B cell (primary cell): Measurements from ENCODE around the gene NMNAT2. TPM values are rescaled to one million over a fixed set of nuclear protein-coding genes. Genes with fewer than 3 reads are reported as not detected.
"Not testable (repeated sequence)": the region's sequence is repeated elsewhere in the genome, so short reads cannot be mapped to it uniquely, and the experiment has no call there.

Experiments used
- ATAC-seq: fragments of 200-7000 bp; cut with Tn5 transposase; one replicate; pipeline ENCODE4 v1.10.0; 2021; ENCODE audit warnings: low read depth, mild to moderate bottlenecking, moderate number of reproducible peaks, moderate library complexity
- CTCF ChIA-PET: fragments of 350-600 bp; sonication (Branson Sonifier 250); formaldehyde crosslinking; loops from one replicate; lab custom pipeline; 2021; ENCODE audit warnings: antibody characterized with exemption, inconsistent platforms; lab: Charles Lee
- POLR2A ChIA-PET: fragments of 350-600 bp; sonication (Branson Sonifier 250); formaldehyde crosslinking; loops from one replicate; lab custom pipeline; 2021; ENCODE audit warnings: antibody characterized with exemption; lab: Charles Lee
- DNase-seq: peaks from one replicate; pipeline ENCODE4 v3.0.0; 2013
- H2AFZ ChIP-seq: 2 replicates; pipeline ENCODE4 v1.6.1; 2012; ENCODE audit warnings: mild to moderate bottlenecking, low read depth, low read length; ENCODE audit not compliant: insufficient read depth, poor library complexity, severe bottlenecking
- H3K27ac ChIP-seq, 2 donors: 1 replicate in 1 of 2; 2 replicates in 1 of 2; pipeline ENCODE4 v1.5.1; 2012 to 2013; ENCODE audit warnings: low read length in 2 of 2, mild to moderate bottlenecking in 2 of 2, moderate library complexity in 1 of 2
- H3K27me3 ChIP-seq, 4 experiments: fragments of 200-600 bp in 1 of 4; sonication (generic) in 1 of 4; replicated peaks in 1 of 4; 1 replicate in 2 of 4; 2 replicates in 2 of 4; pipeline versions ENCODE4 v1.6.1 to v1.7.0; 2013 to 2016; ENCODE audit warnings: low read length in 3 of 4, mild to moderate bottlenecking in 2 of 4, mixed read lengths in 1 of 4, moderate library complexity in 1 of 4; ENCODE audit not compliant: insufficient read depth in 4 of 4, control insufficient read depth in 3 of 4; ENCODE audit errors: control extremely low read depth in 1 of 4
- H3K36me3 ChIP-seq, 2 experiments: replicated peaks in 1 of 2; 1 replicate in 1 of 2; 2 replicates in 1 of 2; pipeline versions ENCODE4 v1.6.1 to v1.7.1; 2013; ENCODE audit warnings: low read length in 1 of 2; ENCODE audit not compliant: insufficient read depth in 2 of 2, control insufficient read depth in 1 of 2; ENCODE audit errors: control extremely low read depth in 1 of 2, extremely low read depth in 1 of 2
- H3K4me1 ChIP-seq, 2 donors: fragments of 200-600 bp in 1 of 2; sonication (generic) in 1 of 2; 1 replicate in 1 of 2; 2 replicates in 1 of 2; pipeline versions ENCODE4 v1.5.1 to v1.6.1; 2013 to 2017; ENCODE audit warnings: low read length in 2 of 2; ENCODE audit not compliant: control insufficient read depth in 2 of 2, insufficient read depth in 2 of 2
- H3K4me2 ChIP-seq: replicated peaks from 2 replicates; pipeline ENCODE3; 2012; ENCODE audit warnings: mild to moderate bottlenecking, low read depth, low read length; ENCODE audit not compliant: poor library complexity, severe bottlenecking
- H3K4me3 ChIP-seq, 5 experiments: fragments of 200-600 bp in 1 of 5; sonication (generic) in 1 of 5; 1 replicate in 3 of 5; 2 replicates in 2 of 5; pipeline versions ENCODE4 v1.5.1 to v1.7.0; 2011 to 2016; ENCODE audit warnings: low read length in 4 of 5, mild to moderate bottlenecking in 4 of 5, low read depth in 2 of 5, control low read depth in 1 of 5, moderate library complexity in 1 of 5; ENCODE audit not compliant: insufficient read depth in 1 of 5; ENCODE audit errors: control extremely low read depth in 1 of 5, extremely low read depth in 1 of 5
- H3K79me2 ChIP-seq: fragments of 200-600 bp; sonication (generic); one replicate; pipeline ENCODE4 v1.6.0; 2016; ENCODE audit warnings: low read length; ENCODE audit not compliant: control insufficient read depth, insufficient read depth
- H3K9ac ChIP-seq: fragments of 200-600 bp; sonication (generic); 2 replicates; pipeline ENCODE4 v1.6.1; 2017; ENCODE audit warnings: mild to moderate bottlenecking, low read length, moderate library complexity
- H3K9me3 ChIP-seq, 3 donors: one replicate each; pipeline versions ENCODE4 v1.6.1 to v1.7.1; 2013; ENCODE audit warnings: low read length in 2 of 3; ENCODE audit not compliant: control insufficient read depth in 2 of 3, insufficient read depth in 1 of 3; ENCODE audit errors: control extremely low read depth in 1 of 3
- H4K20me1 ChIP-seq: 2 replicates; pipeline ENCODE4 v1.6.0; 2012; ENCODE audit warnings: mild to moderate bottlenecking, low read length; ENCODE audit not compliant: insufficient read depth, control insufficient read depth, poor library complexity, severe bottlenecking
- H3K27ac Mint-ChIP-seq: one replicate; pipeline ENCODE4 v1.8.0; 2021; ENCODE audit warnings: mixed read lengths
- H3K27me3 Mint-ChIP-seq: one replicate; pipeline ENCODE4 v1.8.0; 2021; ENCODE audit warnings: mixed read lengths
- H3K4me1 Mint-ChIP-seq: one replicate; pipeline ENCODE4 v1.8.0; 2021; ENCODE audit warnings: mixed read lengths
- H3K4me3 Mint-ChIP-seq: one replicate; pipeline ENCODE4 v1.8.0; 2021; ENCODE audit warnings: mixed read lengths
- H3K9me3 Mint-ChIP-seq: one replicate; pipeline ENCODE4 v1.8.0; 2022; ENCODE audit warnings: mixed read lengths; ENCODE audit not compliant: insufficient read depth
- CTCF ChIP-seq: fragments of 200-600 bp; IDR thresholded peaks from one replicate; pipeline ENCODE4 v1.8.0; 2022; ENCODE audit warnings: antibody characterized with exemption, mild to moderate bottlenecking
- EZH2 ChIP-seq: IDR thresholded peaks from 2 replicates; pipeline ENCODE4 v1.6.1; 2012; ENCODE audit warnings: borderline replicate concordance, low read depth, mild to moderate bottlenecking, moderate library complexity, low read length; ENCODE audit not compliant: insufficient read depth, poor library complexity, severe bottlenecking
- WGBS: methylation state at CpG from one replicate; pipeline ENCODE4 v1.1.5; 2013; ENCODE audit warnings: missing lambda C conversion rate; ENCODE audit not compliant: insufficient coverage; 5-methylcytosine and 5-hydroxymethylcytosine counted together
- intact Hi-C: fragments of 100-400 bp; cut with micrococcal nuclease; formaldehyde crosslinking; loops from one replicate; pipeline ENCODE4 v1.10.0; 2022
- polyA plus RNA-seq: library from polyadenylated mRNA; depleted of rRNA; stranded (reverse); fragments of >200 nt; gene quantifications from 2 replicates; pipeline ENCODE4 v1.2.3, GENCODE V29; 2012
- total RNA-seq, 2 donors: library from RNA; stranded (reverse); fragments of 120-200 nt in 1 of 2; gene quantifications; 1 replicate in 1 of 2; 2 replicates in 1 of 2; pipeline versions ENCODE4 v1.2.3 to v1.2.4, GENCODE V29; 2013 to 2022

NMNAT2 gene
- total and polyA plus RNA-seq, 2 donors (not counting 1 experiment from before 2014, with no cell fraction given): not detected

DNA sequence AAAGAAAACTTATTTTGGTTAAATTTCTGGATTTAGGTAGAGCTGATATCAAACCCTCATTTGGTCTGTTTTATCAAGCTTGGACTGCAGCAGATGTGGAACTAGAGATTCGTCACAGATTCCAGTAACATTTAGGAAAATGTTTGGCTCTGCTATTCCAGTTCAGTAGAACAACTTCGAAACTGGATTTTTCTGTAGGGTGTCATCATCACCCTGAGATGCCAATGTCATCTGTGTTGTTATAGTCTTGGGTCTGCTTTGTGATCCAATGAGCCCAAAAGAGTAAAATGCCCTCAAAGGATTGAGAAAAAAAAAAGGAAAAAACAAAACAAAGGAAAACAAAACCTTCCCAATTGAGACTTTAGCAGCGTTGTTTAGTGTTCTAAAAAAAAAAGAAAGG lies 176.7 kb downstream of the NMNAT2 start:
- TF ChIP-seq CTCF (no peak), EZH2 (no peak)
- Histone ChIP-seq H2AFZ (no peak overlapping the region), H3K27me3 (peaks cover 0 to 10% (median 3%) of the 10 kb centered on the region in 4 experiments), H3K4me3 (no peak overlapping the region), H3K9me3 (no peaks in the 10 kb centered on the region), H3K9ac (no peak overlapping the region), H4K20me1 (no peaks in the 10 kb centered on the region), H3K36me3 (no peaks in the 10 kb centered on the region), H3K27ac (no peak overlapping the region), H3K4me1 (no peaks in the 10 kb centered on the region), H3K4me2 (no peak overlapping the region), H3K79me2 (no peaks in the 10 kb centered on the region)
- Mint-ChIP-seq H3K4me1 (no peaks in the 10 kb centered on the region), H3K9me3 (no peaks in the 10 kb centered on the region), H3K27me3 (peaks cover 31% of the 10 kb centered on the region), H3K27ac (no peak overlapping the region), H3K4me3 (no peak overlapping the region)
- ChIA-PET POLR2A (no interaction called here), CTCF (no interaction called here)
- no peak for DNase-seq
- intact Hi-C loops: no loop called here
- WGBS: 87% methylated on average over 3 of the region's 3 CpGs
- no peak for ATAC-seq

- H3K4me3 ChIP-seq, POLR2A ChIA-PET, H3K4me2 ChIP-seq, intact Hi-C loops, H4K20me1 ChIP-seq, H3K9ac ChIP-seq, H3K27ac Mint-ChIP-seq, DNase-seq, H3K27ac ChIP-seq, H3K36me3 ChIP-seq, H3K9me3 ChIP-seq, H3K79me2 ChIP-seq, H3K4me1 ChIP-seq, ATAC-seq, H3K9me3 Mint-ChIP-seq, H3K4me1 Mint-ChIP-seq, H2AFZ ChIP-seq, CTCF ChIA-PET, H3K4me3 Mint-ChIP-seq: not testable (repeated sequence)
- WGBS: 100% methylated on average over 3 of the region's 8 CpGs
- peaks cover 27% of the 10 kb centered on the region for H3K27me3 Mint-ChIP-seq
- H3K27me3 ChIP-seq: peaks cover 0 to 10% (median 3%) of the 10 kb centered on the region in 4 experiments
Observed at GRCh38 chr1:183240853-183241252, 177.3 kb downstream of the NMNAT2 start.
